Trophoblast cell (in vitro differentiated cells and primary cell): ENCODE results near the gene FLNB.

ENCODE experiments used
- DNase-seq, 2 donors: peaks; one replicate each; pipeline ENCODE4 v3.0.0-alpha.2; 2016
- H2AFZ ChIP-seq: 2 replicates; pipeline ENCODE4 v1.6.1; 2013; ENCODE audit warnings: low read length, moderate library complexity, mild to moderate bottlenecking; ENCODE audit not compliant: insufficient read depth, poor library complexity
- H2AK5ac ChIP-seq: 2 replicates; pipeline ENCODE4 v1.6.1; 2013; ENCODE audit warnings: mild to moderate bottlenecking, low read length
- H2BK120ac ChIP-seq: 2 replicates; pipeline ENCODE4 v1.6.1; 2013; ENCODE audit warnings: low read length, mild to moderate bottlenecking, moderate library complexity; ENCODE audit not compliant: insufficient read depth, poor library complexity
- H2BK12ac ChIP-seq: 2 replicates; pipeline ENCODE4 v1.6.1; 2013; ENCODE audit warnings: mild to moderate bottlenecking, low read length, moderate library complexity
- H2BK5ac ChIP-seq: 2 replicates; pipeline ENCODE4 v1.6.1; 2013; ENCODE audit warnings: low read length, low read depth, moderate library complexity, mild to moderate bottlenecking; ENCODE audit not compliant: poor library complexity
- H3K14ac ChIP-seq: 2 replicates; pipeline ENCODE4 v1.6.1; 2013; ENCODE audit warnings: mild to moderate bottlenecking, low read length
- H3K18ac ChIP-seq: 2 replicates; pipeline ENCODE4 v1.6.1; 2013; ENCODE audit warnings: mild to moderate bottlenecking, low read length
- H3K23ac ChIP-seq: 2 replicates; pipeline ENCODE4 v1.6.1; 2013; ENCODE audit warnings: low read length
- H3K27ac ChIP-seq: 2 replicates; pipeline ENCODE4 v1.5.1; 2013; ENCODE audit warnings: low read depth, mild to moderate bottlenecking, inconsistent platforms, low read length, moderate library complexity
- H3K27me3 ChIP-seq: 2 replicates; pipeline ENCODE4 v1.6.1; 2013; ENCODE audit warnings: inconsistent platforms, mild to moderate bottlenecking, low read length, moderate library complexity; ENCODE audit not compliant: insufficient read depth
- H3K36me3 ChIP-seq, 2 experiments: 1 replicate in 1 of 2; 2 replicates in 1 of 2; pipeline ENCODE4 v1.6.1; 2013; ENCODE audit warnings: low read length in 2 of 2, mild to moderate bottlenecking in 2 of 2, moderate library complexity in 1 of 2; ENCODE audit not compliant: insufficient read depth in 2 of 2, control insufficient read depth in 1 of 2
- H3K4ac ChIP-seq: 2 replicates; pipeline ENCODE4 v1.6.1; 2013; ENCODE audit warnings: low read depth, mild to moderate bottlenecking, low read length, moderate library complexity
- H3K4me1 ChIP-seq, 2 experiments: 1 replicate in 1 of 2; 2 replicates in 1 of 2; pipeline ENCODE4 v1.6.1; 2013; ENCODE audit warnings: low read length in 2 of 2, mild to moderate bottlenecking in 2 of 2, moderate library complexity in 1 of 2; ENCODE audit not compliant: insufficient read depth in 2 of 2, control insufficient read depth in 1 of 2
- H3K4me2 ChIP-seq: 2 replicates; pipeline ENCODE4 v1.6.1; 2013; ENCODE audit warnings: inconsistent platforms, mild to moderate bottlenecking, low read length, moderate library complexity
- H3K4me3 ChIP-seq: 2 replicates; pipeline ENCODE4 v1.5.1; 2013; ENCODE audit warnings: mild to moderate bottlenecking, low read depth, low read length, inconsistent platforms
- H3K79me1 ChIP-seq: one replicate; pipeline ENCODE4 v1.6.1; 2013; ENCODE audit warnings: low read length
- H3K79me2 ChIP-seq: 2 replicates; pipeline ENCODE4 v1.6.1; 2013; ENCODE audit warnings: low read length, mild to moderate bottlenecking; ENCODE audit not compliant: control insufficient read depth, insufficient read depth, poor library complexity
- H3K9ac ChIP-seq: 2 replicates; pipeline ENCODE4 v1.6.1; 2013; ENCODE audit warnings: mild to moderate bottlenecking, low read length
- H3K9me3 ChIP-seq: 2 replicates; pipeline ENCODE4 v1.6.1; 2013; ENCODE audit warnings: low read depth, mild to moderate bottlenecking, control low read depth, inconsistent platforms, low read length; ENCODE audit not compliant: insufficient read depth
- H4K12ac ChIP-seq: 2 replicates; pipeline ENCODE4 v1.6.1; 2013; ENCODE audit warnings: low read depth, mild to moderate bottlenecking, low read length, moderate library complexity
- H4K8ac ChIP-seq: 2 replicates; pipeline ENCODE4 v1.6.1; 2013; ENCODE audit warnings: low read depth, mild to moderate bottlenecking, low read length, moderate library complexity
- H4K91ac ChIP-seq: one replicate; pipeline ENCODE4 v1.6.1; 2013; ENCODE audit warnings: low read depth, mild to moderate bottlenecking, low read length, moderate library complexity
- WGBS: extraction: QIAGEN DNeasy Blood & Tissue Kit; methylation state at CpG from one replicate; pipeline ENCODE4 v1.1.7; 2013; ENCODE audit warnings: missing lambda C conversion rate; ENCODE audit not compliant: insufficient read length, insufficient coverage; ENCODE audit errors: extremely low coverage; 5-methylcytosine and 5-hydroxymethylcytosine counted together

The FLNB gene

GRCh38 chr3:58025837-58026569 is 17.8 kb downstream of the FLNB start:
- no peak for DNase-seq
- Histone ChIP-seq H3K4me3 (no peak overlapping the region), H2AK5ac (no peak overlapping the region), H2BK12ac (no peak overlapping the region), H3K4ac (peak overlapping the region; percentile 80), H3K4me1 (peaks cover 20 to 24% of the 10 kb centered on the region in 2 experiments), H2BK5ac (no peak overlapping the region), H3K23ac (no peak overlapping the region), H2AFZ (no peak overlapping the region), H3K4me2 (no peak overlapping the region), H3K18ac (peak overlapping the region; percentile 33), H3K79me1 (peaks cover 3% of the 10 kb centered on the region), H2BK120ac (no peak overlapping the region), H4K91ac (no peak overlapping the region), H4K12ac (no peak overlapping the region), H3K27ac (no peak overlapping the region), H3K14ac (no peak overlapping the region), H3K36me3 (no peaks in the 10 kb centered on the region), H4K8ac (no peak overlapping the region), H3K9me3 (no peaks in the 10 kb centered on the region), H3K9ac (no peak overlapping the region), H3K27me3 (no peaks in the 10 kb centered on the region), H3K79me2 (peaks cover 29% of the 10 kb centered on the region)
- WGBS, result no CpG with 5 or more reads among the region's 12 CpGs

GRCh38 chr3:58026598-58026997 is 18.4 kb downstream of the FLNB start:
- Histone ChIP-seq H3K36me3 (no peaks in the 10 kb centered on the region), H3K27me3 (no peaks in the 10 kb centered on the region), H2BK5ac (no peak overlapping the region)

GRCh38 chr3:58027704-58028317 is 19.6 kb downstream of the FLNB start:
- no peak overlapping the region for H2BK120ac ChIP-seq
- no peak overlapping the region for H3K4me3 ChIP-seq
- no CpG with 5 or more reads among the region's 6 CpGs for WGBS
- no peak overlapping the region for H4K12ac ChIP-seq
- H3K9ac ChIP-seq, result no peak overlapping the region
- no peak overlapping the region for H3K23ac ChIP-seq
- H3K4ac ChIP-seq, result peak overlapping the region; percentile 95
- no peak overlapping the region for H2AFZ ChIP-seq
- peaks cover 19% of the 10 kb centered on the region for H3K79me2 ChIP-seq
- H4K91ac ChIP-seq, result no peak overlapping the region
- peaks cover 18 to 27% of the 10 kb centered on the region in 2 experiments for H3K4me1 ChIP-seq
- H2BK12ac ChIP-seq, result no peak overlapping the region
- DNase-seq, result no peak
- no peaks in the 10 kb centered on the region for H3K36me3 ChIP-seq
- H3K4me2 ChIP-seq, result no peak overlapping the region
- H3K14ac ChIP-seq, result no peak overlapping the region
- H3K9me3 ChIP-seq, result no peaks in the 10 kb centered on the region
- H3K27ac ChIP-seq, result no peak overlapping the region
- H3K18ac ChIP-seq, result no peak overlapping the region
- no peak overlapping the region for H4K8ac ChIP-seq
- no peak overlapping the region for H2BK5ac ChIP-seq
- peaks cover 2% of the 10 kb centered on the region for H3K79me1 ChIP-seq
- H3K27me3 ChIP-seq, result no peaks in the 10 kb centered on the region
- no peak overlapping the region for H2AK5ac ChIP-seq

More at GRCh38 chr3:58026598-58026997, 18.4 kb downstream of the FLNB start:
- H4K12ac ChIP-seq, result no peak overlapping the region
- no peak overlapping the region for H3K4me2 ChIP-seq
- no peak overlapping the region for H3K27ac ChIP-seq
- no peak overlapping the region for H2BK12ac ChIP-seq
- no peak overlapping the region for H2BK120ac ChIP-seq
- no peak overlapping the region for H4K8ac ChIP-seq
- peak; percentile 63 to 78 for DNase-seq
- no peak overlapping the region for H3K18ac ChIP-seq
- no peak overlapping the region for H3K14ac ChIP-seq
- H3K79me1 ChIP-seq, result no peaks in the 10 kb centered on the region
- no peak overlapping the region for H3K23ac ChIP-seq
- no peak overlapping the region for H2AK5ac ChIP-seq
- no peak overlapping the region for H3K4me3 ChIP-seq
- H3K9ac ChIP-seq, result no peak overlapping the region
- peaks cover 14 to 18% of the 10 kb centered on the region in 2 experiments for H3K4me1 ChIP-seq
- no peak overlapping the region for H4K91ac ChIP-seq
- H3K79me2 ChIP-seq, result peaks cover 23% of the 10 kb centered on the region
- H2AFZ ChIP-seq, result no peak overlapping the region
- peak overlapping the region; percentile 80 for H3K4ac ChIP-seq
- WGBS, result no CpG with 5 or more reads among the region's 7 CpGs
- no peaks in the 10 kb centered on the region for H3K9me3 ChIP-seq

DNA sequence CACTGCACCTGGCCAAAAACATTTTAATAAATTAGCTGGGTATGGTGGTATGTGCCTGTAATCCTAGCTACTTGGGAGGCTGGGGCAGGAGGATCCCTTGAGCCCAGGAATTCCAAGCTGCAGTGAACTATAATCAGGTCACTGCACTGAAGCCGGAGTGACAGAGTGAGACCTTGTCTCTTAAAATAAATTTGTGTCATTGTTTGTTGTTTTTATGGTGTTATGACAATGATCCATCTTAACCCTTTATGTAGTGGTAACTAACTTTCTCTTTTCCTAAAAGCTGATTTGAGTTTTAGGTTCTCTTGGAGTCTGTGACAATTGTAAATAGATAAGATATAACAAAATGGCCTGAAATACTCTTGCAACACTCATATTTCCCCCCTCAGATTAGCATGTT is 20.7 kb downstream of the FLNB start:
- peaks cover 21% of the 10 kb centered on the region for H3K79me2 ChIP-seq
- no peak overlapping the region for H4K91ac ChIP-seq
- no peak overlapping the region for H3K4me3 ChIP-seq
- no peak overlapping the region for H4K8ac ChIP-seq
- peaks cover 2% of the 10 kb centered on the region for H3K79me1 ChIP-seq
- no peak overlapping the region for H2BK5ac ChIP-seq
- H3K23ac ChIP-seq, result no peak overlapping the region
- DNase-seq, result peak in 1 of 2 donors; percentile 22
- H3K36me3 ChIP-seq, result no peaks in the 10 kb centered on the region
- no CpG with 5 or more reads among the region's 1 CpG for WGBS
- no peak overlapping the region for H2BK12ac ChIP-seq
- H3K4me2 ChIP-seq, result no peak overlapping the region
- H3K4ac ChIP-seq, result peak overlapping the region; percentile 49
- peaks cover 17 to 26% of the 10 kb centered on the region in 2 experiments for H3K4me1 ChIP-seq
- H2AK5ac ChIP-seq, result no peak overlapping the region
- H2BK120ac ChIP-seq, result no peak overlapping the region
- H3K18ac ChIP-seq, result no peak overlapping the region
- no peaks in the 10 kb centered on the region for H3K9me3 ChIP-seq
- H3K27me3 ChIP-seq, result no peaks in the 10 kb centered on the region
- H4K12ac ChIP-seq, result no peak overlapping the region
- H3K27ac ChIP-seq, result no peak overlapping the region
- no peak overlapping the region for H3K14ac ChIP-seq
- H2AFZ ChIP-seq, result no peak overlapping the region
- H3K9ac ChIP-seq, result no peak overlapping the region
